ENCODE results near the gene IGLL1.
"Not testable (repeated sequence)": the region's sequence is repeated elsewhere in the genome, so short reads cannot be mapped to it uniquely, and the experiment has no call there.

The IGLL1 gene

GRCh38 chr22:23542933-23543332 is 37.2 kb downstream of the IGLL1 start:
- no peak for DNase-seq (ENCODE audit: low spot score)
- FAIRE-seq: no peak

GRCh38 chr22:23542391-23542790 is 37.7 kb downstream of the IGLL1 start:
- not testable (repeated sequence) for DNase-seq (ENCODE audit: low spot score); FAIRE-seq

DNA sequence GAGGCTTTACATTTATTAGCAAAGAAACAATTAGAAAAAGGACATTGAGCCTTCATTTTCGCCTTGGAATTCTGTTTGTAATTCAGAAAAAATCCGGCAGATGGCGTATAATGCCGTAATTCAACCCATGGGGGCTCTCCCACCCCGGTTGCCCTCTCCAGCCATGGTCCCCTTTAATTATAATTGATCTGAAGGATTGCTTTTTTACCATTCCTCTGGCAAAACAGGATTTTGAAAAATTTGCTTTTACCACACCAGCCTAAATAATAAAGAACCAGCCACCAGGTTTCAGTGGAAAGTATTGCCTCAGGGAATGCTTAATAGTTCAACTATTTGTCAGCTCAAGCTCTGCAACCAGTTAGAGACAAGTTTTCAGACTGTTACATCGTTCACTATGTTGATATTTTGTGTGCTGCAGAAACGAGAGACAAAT is 38.2 kb downstream of the IGLL1 start:
- FAIRE-seq; DNase-seq (ENCODE audit: low spot score): not testable (repeated sequence)

GRCh38 chr22:23540837-23541236 is 39.3 kb downstream of the IGLL1 start:
- not testable (repeated sequence) for FAIRE-seq; DNase-seq (ENCODE audit: low spot score)

DNA sequence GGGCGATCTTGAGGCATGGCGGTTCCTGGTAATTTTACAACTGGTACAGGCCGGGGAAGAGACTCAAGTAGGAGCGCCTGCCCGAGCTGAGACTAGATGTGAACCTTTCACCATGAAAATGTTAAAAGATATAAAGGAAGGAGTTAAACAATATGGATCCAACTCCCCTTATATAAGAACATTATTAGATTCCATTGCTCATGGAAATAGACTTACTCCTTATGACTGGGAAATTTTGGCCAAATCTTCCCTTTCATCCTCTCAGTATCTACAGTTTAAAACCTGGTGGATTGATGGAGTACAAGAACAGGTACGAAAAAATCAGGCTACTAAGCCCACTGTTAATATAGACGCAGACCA is 40.3 kb downstream of the IGLL1 start:
- not testable (repeated sequence) for FAIRE-seq; DNase-seq (ENCODE audit: low spot score)

GRCh38 chr22:23539135-23539838 is 40.8 kb downstream of the IGLL1 start:
- peak; percentile 84 for FAIRE-seq
- peak; percentile 88 for DNase-seq (ENCODE audit: low spot score)

GRCh38 chr22:23538696-23539030 is 41.4 kb downstream of the IGLL1 start:
- FAIRE-seq; DNase-seq (ENCODE audit: low spot score): not testable (repeated sequence)

- FAIRE-seq; DNase-seq (ENCODE audit: low spot score): not testable (repeated sequence)
These were observed 42.0 kb downstream of the IGLL1 start for GRCh38 chr22:23537830-23538695.

- no peak for FAIRE-seq
- DNase-seq (ENCODE audit: low spot score): no peak
These were observed 42.7 kb downstream of the IGLL1 start for GRCh38 chr22:23537416-23537815.

- FAIRE-seq (no peak), DNase-seq (ENCODE audit: low spot score) (no peak)
These were observed 43.2 kb downstream of the IGLL1 start for GRCh38 chr22:23536821-23537345.

- not testable (repeated sequence) for FAIRE-seq; DNase-seq (ENCODE audit: low spot score)
These were observed 44.1 kb downstream of the IGLL1 start for GRCh38 chr22:23535790-23536661.

- DNase-seq (ENCODE audit: low spot score) (no peak), FAIRE-seq (peak; percentile 85)
These were observed 45.0 kb downstream of the IGLL1 start for GRCh38 chr22:23534851-23535717.

DNA sequence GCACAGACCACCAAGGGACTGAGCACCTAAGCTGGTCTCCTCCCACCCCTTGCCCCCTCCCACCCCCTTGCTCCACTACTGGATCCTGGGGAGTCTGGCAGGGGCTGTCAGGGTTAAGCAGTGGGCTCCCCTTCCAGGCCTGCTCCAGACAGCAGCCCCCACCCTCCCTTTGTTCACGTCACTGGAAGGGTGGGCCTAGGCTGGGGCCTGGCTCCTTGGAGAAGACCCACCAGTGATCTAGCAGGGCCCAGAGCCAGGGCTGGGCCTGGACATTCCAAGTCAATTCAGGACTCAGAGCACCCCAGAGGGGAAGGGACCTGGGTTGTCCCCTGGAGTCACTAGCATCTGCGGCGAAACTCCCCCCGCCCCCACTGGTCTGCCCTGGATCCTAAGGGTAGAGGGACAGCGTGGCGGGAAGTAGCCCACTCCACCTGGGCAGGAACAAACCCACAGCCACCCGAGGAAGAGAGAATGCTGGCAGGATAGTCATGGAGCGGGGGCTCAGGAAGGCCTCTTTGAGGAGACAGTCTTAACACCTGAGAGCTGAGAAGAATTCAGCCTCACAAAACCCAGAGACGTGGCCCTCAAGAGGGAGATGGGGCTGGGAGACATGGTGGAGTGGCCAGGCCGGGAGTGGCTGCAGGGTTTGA is 45.8 kb downstream of the IGLL1 start:
- DNase-seq (ENCODE audit: low spot score): no peak
- no peak for FAIRE-seq

DNA sequence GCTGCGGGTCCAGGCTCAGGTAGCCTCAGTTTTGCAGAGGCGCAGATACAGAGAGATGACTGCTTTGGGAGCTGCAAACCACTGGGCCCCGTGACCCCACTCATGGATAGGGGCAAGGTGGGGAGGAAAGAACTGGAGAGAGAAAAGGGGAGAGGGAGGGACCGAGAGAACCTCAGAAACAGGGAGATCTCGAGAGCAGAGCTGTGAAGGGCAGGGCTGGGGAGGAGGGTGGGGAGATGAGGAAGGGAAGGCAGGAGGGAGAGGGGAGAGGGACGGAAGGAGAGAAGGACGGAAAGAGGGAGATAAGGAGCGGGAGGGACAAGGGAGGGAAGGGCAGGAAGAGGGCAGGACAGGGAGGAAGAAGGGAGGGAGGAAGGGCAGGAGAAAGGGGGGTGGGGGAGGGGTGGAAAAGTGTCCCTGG is 46.3 kb downstream of the IGLL1 start:
- DNase-seq (ENCODE audit: low spot score): no peak
- peak; percentile 92 for FAIRE-seq

DNA sequence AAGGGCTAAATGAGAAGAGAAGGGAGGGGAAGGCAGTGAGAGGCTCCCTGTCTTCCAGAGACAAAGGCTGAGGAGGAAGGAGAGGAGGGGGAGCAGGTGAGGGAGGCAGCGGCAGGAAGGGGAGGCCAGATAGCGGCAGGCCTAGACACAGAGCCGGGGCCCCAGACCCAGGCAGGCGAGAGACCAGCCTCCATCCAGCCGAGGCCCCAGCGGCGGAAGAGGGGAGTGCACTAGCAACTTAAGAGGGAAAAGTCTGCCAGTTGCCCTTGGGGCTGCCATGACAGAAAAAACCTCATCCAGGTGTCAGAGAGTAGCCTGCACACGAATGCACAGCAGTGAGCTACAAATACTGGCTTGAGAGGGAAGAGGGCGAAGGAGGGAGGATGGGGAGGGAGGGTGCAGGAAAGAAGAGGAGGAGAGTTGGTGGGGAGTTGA is 46.7 kb downstream of the IGLL1 start:
- no peak for FAIRE-seq
- no peak for DNase-seq (ENCODE audit: low spot score)

DNA sequence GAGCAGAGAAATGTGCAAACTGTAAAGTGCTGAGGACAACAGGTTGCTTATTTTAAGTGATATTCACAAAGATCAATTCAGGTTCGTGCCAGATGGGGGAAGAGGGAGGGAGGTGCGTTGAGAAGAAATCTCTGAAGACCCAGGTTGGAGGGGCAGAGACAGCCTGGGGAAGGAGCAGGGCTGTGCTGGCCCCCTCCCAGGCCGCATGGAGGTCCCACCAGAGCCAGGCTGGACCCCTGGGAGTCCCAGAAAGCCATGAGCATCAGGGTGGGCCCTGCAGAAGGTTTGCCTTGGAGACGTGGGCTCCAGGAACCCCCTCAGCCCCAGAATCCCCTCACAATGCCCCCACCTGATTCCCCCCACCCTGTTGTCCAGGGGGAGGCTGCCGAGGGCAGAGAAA is 47.4 kb downstream of the IGLL1 start:
- FAIRE-seq (no peak), DNase-seq (ENCODE audit: low spot score) (no peak)

DNA sequence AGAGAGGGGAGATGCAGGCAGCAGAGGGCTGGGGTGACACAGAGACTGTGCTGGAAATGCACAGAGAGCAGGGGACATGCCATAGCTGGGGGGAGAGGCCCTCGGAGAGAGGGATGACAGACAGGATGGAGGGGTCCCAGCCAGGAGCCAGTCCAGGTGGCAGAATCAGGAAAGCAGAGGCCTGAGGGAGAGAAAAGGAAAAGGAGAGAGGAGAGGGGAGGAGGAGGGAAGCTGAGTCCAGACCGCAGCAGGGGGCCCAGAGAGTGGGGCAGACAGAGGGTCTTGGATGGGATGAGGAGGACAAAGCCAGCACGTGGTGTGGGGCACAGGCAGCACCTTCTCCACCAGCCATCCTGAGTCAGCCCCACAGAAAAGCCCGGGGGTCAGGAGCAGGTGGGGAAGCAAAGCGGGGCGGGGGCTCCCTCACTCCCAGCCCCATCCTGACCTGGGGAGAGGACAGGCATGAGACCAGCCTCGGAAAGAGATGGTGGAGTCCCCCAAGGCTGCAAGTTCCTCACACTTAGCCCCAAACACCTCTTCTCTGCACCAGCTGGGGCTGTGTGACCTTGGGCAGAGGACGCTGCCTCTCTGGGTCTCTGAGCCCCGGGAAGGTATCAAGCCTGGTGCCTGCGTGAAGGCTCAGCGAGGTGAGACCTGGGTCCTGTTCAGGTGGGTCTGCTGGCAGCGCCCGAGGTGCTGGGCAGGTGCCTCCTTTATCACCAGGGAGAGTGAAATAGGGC is 48.0 kb downstream of the IGLL1 start:
- DNase-seq (ENCODE audit: low spot score) (no peak), FAIRE-seq (peak; percentile 32)

GRCh38 chr22:23531283-23531956 is 48.7 kb downstream of the IGLL1 start:
- FAIRE-seq (peak; percentile 93), DNase-seq (ENCODE audit: low spot score) (no peak)
